Endothelial cell (in vitro differentiated cells): ENCODE results near the gene DGKB. TPM values are rescaled to one million over a fixed set of nuclear protein-coding genes. Genes with fewer than 3 reads are reported as not detected.

Experiments used
- DNase-seq: peaks from one replicate; pipeline ENCODE4 v3.0.0; 2021; ENCODE audit warnings: low spot score
- H3K27ac Mint-ChIP-seq: one replicate; pipeline ENCODE4 v1.8.0; 2021; ENCODE audit warnings: mixed read lengths, inconsistent platforms; ENCODE audit not compliant: unreplicated experiment
- H3K27me3 Mint-ChIP-seq: one replicate; pipeline ENCODE4 v1.8.0; 2021; ENCODE audit warnings: mild to moderate bottlenecking, moderate library complexity, mixed read lengths, inconsistent platforms; ENCODE audit not compliant: unreplicated experiment
- H3K36me3 Mint-ChIP-seq: one replicate; pipeline ENCODE4 v1.8.0; 2021; ENCODE audit warnings: mild to moderate bottlenecking, low read depth, mixed read lengths, inconsistent platforms; ENCODE audit not compliant: unreplicated experiment
- H3K4me1 Mint-ChIP-seq: one replicate; pipeline ENCODE4 v1.8.0; 2021; ENCODE audit warnings: mild to moderate bottlenecking, mixed read lengths, inconsistent platforms; ENCODE audit not compliant: unreplicated experiment
- H3K4me3 Mint-ChIP-seq: one replicate; pipeline ENCODE4 v1.8.0; 2021; ENCODE audit warnings: mild to moderate bottlenecking, mixed read lengths, inconsistent platforms; ENCODE audit not compliant: unreplicated experiment
- H3K9me3 Mint-ChIP-seq: one replicate; pipeline ENCODE4 v1.8.0; 2021; ENCODE audit warnings: mixed read lengths, inconsistent platforms; ENCODE audit not compliant: unreplicated experiment
- total RNA-seq: library from RNA; stranded (reverse); fragmentation: NEBNext Ultra II Directional; extraction: Animal tissue kit (Norgen Biotek cat#: 25700); gene quantifications from one replicate; pipeline ENCODE4 v1.2.1, GENCODE V29; 2021; ENCODE audit not compliant: unreplicated experiment
- TF ChIP-seq, protein P1 (sequence below): fragments of 200-600 bp; sonication (generic); IDR thresholded peaks from one replicate; pipeline ENCODE4 v1.5.0; 2021; ENCODE audit warnings: antibody characterized with exemption; ENCODE audit not compliant: unreplicated experiment

The DGKB gene
- total RNA-seq, 1 donor from 2014 or later: 0.46 TPM

DNA sequence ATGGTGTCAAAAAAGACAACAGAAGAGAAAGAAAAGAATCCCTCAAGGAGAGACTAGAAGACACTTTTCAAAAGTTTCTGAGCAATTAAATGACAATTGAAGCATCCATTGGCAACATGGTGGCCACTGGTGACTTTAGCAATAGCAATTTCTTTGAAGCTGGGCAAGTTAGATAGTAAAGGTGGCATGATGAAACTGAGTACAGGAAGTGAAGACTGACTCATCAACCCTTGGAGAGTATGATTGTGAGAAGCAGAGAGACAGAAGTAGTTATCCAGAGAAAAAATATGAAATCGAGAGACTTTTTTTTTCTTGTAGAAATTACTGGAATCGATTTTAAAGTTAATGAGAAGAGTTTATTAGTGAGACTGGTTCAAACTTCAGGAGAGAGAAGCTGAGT, 52.5 kb downstream of the DGKB start:
- DNase-seq: no peak
- Mint-ChIP-seq H3K27ac (no peak overlapping the region), H3K4me3 (no peak overlapping the region), H3K36me3 (no peaks in the 10 kb centered on the region), H3K9me3 (no peaks in the 10 kb centered on the region), H3K27me3 (no peaks in the 10 kb centered on the region), H3K4me1 (no peaks in the 10 kb centered on the region)
- TF ChIP-seq, protein P1, sequence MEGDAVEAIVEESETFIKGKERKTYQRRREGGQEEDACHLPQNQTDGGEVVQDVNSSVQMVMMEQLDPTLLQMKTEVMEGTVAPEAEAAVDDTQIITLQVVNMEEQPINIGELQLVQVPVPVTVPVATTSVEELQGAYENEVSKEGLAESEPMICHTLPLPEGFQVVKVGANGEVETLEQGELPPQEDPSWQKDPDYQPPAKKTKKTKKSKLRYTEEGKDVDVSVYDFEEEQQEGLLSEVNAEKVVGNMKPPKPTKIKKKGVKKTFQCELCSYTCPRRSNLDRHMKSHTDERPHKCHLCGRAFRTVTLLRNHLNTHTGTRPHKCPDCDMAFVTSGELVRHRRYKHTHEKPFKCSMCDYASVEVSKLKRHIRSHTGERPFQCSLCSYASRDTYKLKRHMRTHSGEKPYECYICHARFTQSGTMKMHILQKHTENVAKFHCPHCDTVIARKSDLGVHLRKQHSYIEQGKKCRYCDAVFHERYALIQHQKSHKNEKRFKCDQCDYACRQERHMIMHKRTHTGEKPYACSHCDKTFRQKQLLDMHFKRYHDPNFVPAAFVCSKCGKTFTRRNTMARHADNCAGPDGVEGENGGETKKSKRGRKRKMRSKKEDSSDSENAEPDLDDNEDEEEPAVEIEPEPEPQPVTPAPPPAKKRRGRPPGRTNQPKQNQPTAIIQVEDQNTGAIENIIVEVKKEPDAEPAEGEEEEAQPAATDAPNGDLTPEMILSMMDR: no peak

GRCh38 chr7:14846405-14846804, 56.1 kb downstream of the DGKB start:
- Mint-ChIP-seq H3K27ac (no peak overlapping the region), H3K9me3 (no peaks in the 10 kb centered on the region), H3K36me3 (no peaks in the 10 kb centered on the region), H3K4me3 (no peak overlapping the region), H3K27me3 (no peaks in the 10 kb centered on the region), H3K4me1 (no peaks in the 10 kb centered on the region)
- no peak for DNase-seq
- TF ChIP-seq, protein P1: no peak

GRCh38 chr7:14843755-14844154, 58.8 kb downstream of the DGKB start:
- TF ChIP-seq, protein P1: no peak
- no peak overlapping the region for H3K4me3 Mint-ChIP-seq
- H3K9me3 Mint-ChIP-seq: no peaks in the 10 kb centered on the region
- DNase-seq: no peak
- no peaks in the 10 kb centered on the region for H3K4me1 Mint-ChIP-seq
- no peaks in the 10 kb centered on the region for H3K27me3 Mint-ChIP-seq
- H3K27ac Mint-ChIP-seq: no peak overlapping the region
- no peaks in the 10 kb centered on the region for H3K36me3 Mint-ChIP-seq

DNA sequence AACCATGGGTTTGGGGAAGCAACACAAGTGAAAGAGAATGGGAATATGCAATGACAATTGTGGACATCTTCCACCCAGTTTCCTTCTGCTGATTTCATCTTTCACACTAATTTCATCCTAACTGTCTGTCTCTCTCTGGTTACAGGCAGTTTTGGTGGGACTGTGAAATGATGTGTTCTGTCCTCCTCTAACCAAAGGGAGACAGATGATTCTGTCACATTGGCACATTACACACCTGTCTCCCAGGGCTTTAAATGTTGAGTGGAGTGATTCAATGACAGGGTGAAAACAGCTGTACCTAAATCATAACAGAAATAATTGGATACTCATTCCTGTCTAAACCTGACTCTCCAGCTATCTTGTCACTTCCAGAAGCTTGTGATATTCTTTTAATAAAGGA, 60.0 kb downstream of the DGKB start:
- TF ChIP-seq, protein P1: no peak
- H3K27ac Mint-ChIP-seq: no peak overlapping the region
- no peaks in the 10 kb centered on the region for H3K4me1 Mint-ChIP-seq
- DNase-seq: no peak
- H3K9me3 Mint-ChIP-seq: no peaks in the 10 kb centered on the region
- no peaks in the 10 kb centered on the region for H3K36me3 Mint-ChIP-seq
- H3K27me3 Mint-ChIP-seq: no peaks in the 10 kb centered on the region
- no peak overlapping the region for H3K4me3 Mint-ChIP-seq

DNA sequence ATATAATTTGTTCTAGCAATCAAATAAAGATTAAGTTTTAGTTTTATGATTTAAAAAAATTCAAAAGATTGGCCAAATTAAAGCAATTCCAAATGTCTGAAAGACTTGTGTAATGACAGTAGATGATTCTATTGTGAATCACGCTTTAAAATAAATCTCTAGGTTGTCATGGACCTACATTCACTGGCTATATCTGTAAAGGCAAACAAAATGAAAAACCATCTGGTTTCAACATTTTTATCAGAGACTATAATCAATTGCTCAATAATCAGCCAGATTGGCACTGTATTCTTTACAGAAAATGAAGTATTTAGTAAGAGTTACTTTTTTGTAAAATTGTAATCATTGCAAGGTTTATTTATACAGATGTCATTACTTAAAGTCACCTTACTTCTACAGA, 60.7 kb downstream of the DGKB start:
- H3K9me3 Mint-ChIP-seq: no peaks in the 10 kb centered on the region
- TF ChIP-seq, protein P1: no peak
- H3K4me1 Mint-ChIP-seq: no peaks in the 10 kb centered on the region
- no peaks in the 10 kb centered on the region for H3K36me3 Mint-ChIP-seq
- DNase-seq: no peak
- H3K4me3 Mint-ChIP-seq: no peak overlapping the region
- no peak overlapping the region for H3K27ac Mint-ChIP-seq
- no peaks in the 10 kb centered on the region for H3K27me3 Mint-ChIP-seq
